Glomerular visceral epithelial cell (primary cell): ENCODE measurements around the gene NLN.
"Not testable (repeated sequence)": the region's sequence is repeated elsewhere in the genome, so short reads cannot be mapped to it uniquely, and the experiment has no call there.

Experiments
- DNase-seq: peaks from one replicate; pipeline ENCODE4 v3.0.0-alpha.2; 2016; ENCODE audit errors: extremely low spot score

Gene NLN

GRCh38 chr5:65772963-65773362 is 51.0 kb downstream of the NLN start:
- not testable (repeated sequence) for DNase-seq

DNA sequence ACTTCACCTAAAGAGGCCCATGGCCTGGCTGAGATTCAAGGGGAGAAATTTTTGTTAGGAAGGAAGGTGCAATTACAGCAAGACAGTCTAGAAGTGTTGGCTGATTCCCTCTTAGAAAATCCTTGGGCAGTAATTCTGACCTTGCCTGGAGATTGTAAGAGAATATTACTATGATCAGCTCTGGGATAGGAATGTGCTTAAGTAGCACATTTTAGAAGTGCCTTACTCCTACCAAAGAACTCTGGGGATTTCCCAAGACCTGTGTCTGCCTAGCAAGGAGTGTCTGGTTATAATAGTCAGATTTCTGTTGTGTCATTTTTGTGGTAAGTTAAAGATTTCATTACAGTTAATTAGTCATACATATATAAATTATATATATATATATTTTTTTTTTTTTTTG is 52.3 kb downstream of the NLN start:
- peak; percentile 85 for DNase-seq

DNA sequence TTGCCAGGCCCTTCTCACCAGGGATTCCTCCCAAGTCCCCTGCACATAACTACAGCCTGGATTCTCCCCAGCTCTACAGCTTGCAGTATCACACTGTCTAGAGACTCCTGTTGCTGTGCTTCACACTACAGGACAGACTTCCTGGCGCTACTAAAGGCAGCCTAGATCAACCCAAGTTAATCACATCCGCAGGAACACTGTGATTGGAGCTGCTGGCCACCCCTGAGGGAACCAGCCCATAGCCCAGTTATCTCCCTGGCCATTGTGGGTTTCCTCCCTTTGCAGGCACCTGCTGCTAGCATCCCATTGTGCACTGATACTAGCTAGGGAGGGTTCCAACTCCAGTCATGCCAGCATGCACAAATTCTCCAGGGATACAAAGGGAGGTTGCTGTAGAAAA is 53.5 kb downstream of the NLN start:
- DNase-seq: no peak

GRCh38 chr5:65776441-65777141 is 54.6 kb downstream of the NLN start:
- no peak for DNase-seq

GRCh38 chr5:65778126-65778525 is 56.1 kb downstream of the NLN start:
- DNase-seq: no peak

DNA sequence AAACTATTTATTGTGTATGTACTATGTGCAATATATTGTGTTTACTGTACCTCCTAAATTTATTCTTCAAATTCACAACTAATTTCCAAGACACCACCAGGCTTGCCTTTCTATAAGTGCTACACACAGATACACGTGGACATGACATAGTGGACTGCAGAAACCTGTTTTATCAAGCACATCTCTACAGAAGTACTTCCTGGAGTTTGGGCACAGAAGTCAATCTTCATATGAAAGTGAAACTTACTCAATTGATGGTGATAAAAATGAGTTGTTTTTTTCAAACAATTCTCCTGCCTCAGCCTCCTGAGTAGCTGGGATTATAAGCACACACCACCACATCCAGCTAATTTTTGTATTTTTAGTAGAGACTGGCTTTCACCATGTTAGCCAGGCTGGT is 57.6 kb downstream of the NLN start:
- no peak for DNase-seq

- DNase-seq: not testable (repeated sequence)
These were observed 66.3 kb downstream of the NLN start for GRCh38 chr5:65788296-65788695.

GRCh38 chr5:65790371-65791163 is 68.6 kb downstream of the NLN start:
- no peak for DNase-seq

- DNase-seq: no peak
These were observed 70.0 kb downstream of the NLN start for GRCh38 chr5:65791712-65792673.

GRCh38 chr5:65796269-65796668 is 74.3 kb downstream of the NLN start:
- DNase-seq: no peak

- no peak for DNase-seq
These were observed 74.8 kb downstream of the NLN start for GRCh38 chr5:65796751-65797316.

DNA sequence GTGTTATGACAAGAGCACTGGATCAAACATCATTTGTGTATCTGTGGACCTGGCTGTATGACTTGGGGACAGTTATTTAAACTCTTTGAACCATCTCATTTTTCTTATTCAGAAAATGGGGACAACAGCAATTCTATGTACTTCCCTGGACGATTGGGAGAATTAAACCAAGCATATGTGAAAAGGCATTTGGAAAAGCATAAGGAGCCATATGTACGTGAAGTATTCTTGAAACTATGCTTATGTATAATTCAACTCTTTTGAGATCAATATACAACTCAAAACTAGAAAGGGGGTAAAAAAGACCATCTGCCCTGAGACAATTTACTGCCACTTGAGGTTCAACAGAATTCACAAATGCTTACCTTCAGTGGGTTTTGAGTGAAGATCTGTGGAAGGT is 75.5 kb downstream of the NLN start:
- no peak for DNase-seq

DNA sequence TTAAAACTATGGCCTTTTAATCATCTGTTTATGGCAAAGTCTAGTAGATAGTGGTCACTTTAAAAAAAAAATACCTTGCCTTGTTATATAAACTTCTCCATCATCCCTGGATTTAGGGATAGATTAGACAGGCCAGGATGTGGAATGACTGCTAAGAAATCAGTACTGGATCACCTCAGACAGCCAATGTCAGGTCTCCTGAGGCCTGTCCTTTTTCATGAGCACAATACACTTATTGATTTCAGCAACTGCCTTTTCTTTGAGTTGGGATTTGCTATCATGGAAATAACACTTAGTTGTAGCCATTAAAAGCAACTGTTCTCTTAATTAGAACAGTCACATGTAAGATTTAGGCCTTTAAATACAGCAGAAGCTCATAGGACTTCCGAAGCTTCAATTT is 77.9 kb downstream of the NLN start:
- DNase-seq: no peak

GRCh38 chr5:65800775-65801174 is 78.8 kb downstream of the NLN start:
- no peak for DNase-seq

GRCh38 chr5:65801352-65801783 is 79.4 kb downstream of the NLN start:
- no peak for DNase-seq

DNA sequence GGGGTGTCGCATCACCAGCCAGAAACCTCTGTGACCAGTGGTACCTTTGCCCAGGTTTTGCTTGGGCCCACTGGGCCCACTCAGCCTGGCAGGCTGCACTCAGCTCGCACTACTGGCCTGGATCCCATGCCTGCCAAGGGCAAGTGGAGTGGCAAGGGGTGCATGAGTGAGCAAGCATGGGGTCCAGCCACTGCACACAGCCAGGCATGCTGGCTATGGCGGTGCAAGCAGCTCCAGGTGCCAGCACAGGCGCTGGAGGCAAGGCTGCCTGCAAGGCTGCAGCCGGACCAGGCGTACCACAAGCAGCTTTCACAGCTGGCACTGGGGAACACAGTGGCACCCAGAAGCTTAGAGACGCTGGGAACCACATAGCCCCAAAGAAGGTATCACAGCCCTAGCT is 80.1 kb downstream of the NLN start:
- DNase-seq: no peak

- no peak for DNase-seq
These were observed 80.8 kb downstream of the NLN start for GRCh38 chr5:65802820-65803219.

DNA sequence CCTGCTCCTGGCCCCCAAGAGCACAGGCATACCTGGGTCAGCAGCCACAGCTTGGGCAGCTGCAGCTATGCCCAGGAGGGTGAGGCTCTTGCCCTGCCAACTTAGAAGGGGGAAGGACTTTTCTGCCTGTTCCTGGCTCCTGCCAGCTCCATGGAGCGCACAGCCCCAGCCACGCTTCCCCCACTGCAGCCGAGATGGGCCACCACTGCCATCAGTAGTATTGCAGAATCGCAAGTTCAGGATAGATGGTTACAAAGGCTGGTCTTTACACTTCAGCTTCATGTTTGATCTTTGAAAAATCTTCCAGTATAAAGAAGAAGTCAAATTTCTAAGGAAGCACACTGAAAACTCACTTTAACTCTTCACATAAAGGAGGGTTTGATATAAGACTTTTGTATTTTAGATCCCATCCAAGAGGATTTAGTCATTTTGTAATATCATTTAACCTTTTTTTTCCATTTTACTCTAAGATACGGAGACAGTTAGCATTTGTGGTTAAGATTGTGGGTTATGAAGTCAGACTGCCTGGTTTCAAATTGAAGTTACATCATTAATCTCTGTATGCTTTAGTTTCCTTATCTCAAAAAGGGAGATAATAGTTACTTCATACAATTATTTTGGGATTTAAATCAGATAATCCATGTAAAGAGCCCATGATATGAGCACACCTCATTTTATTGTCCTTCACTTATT is 81.8 kb downstream of the NLN start:
- peak; percentile 26 for DNase-seq

- no peak for DNase-seq
These were observed 83.1 kb downstream of the NLN start for GRCh38 chr5:65805089-65805488.

- not testable (repeated sequence) for DNase-seq
These were observed 85.5 kb downstream of the NLN start for GRCh38 chr5:65807494-65807893.

DNA sequence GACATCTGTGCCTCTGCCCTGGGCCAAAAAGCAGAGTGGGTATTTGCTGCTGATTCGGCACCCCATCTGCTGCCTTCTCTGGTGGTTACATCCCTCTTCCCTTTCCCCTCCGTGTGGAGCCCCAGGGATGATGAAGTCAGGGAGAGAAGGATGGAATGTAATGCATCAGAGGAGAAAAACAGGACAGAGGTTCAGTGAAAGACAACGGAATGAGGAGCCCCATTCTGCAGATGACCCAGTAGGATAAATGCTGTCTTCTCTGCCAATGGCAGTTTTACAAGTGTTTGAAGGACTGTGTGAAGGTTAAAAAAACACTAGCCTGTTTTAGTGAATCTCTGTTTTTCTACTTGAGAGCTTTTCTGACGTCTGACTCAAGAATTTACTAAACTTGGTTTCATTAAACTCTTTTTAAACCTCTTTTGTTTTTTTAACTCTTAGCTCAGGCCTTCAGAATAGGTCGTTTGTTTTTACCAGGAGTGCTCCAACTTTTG is 86.3 kb downstream of the NLN start:
- DNase-seq: no peak
